A673 (cell line): ENCODE results near the gene HHLA2.

ENCODE experiments used
- EZH2 ChIP-seq: fragments of 200-600 bp; sonication (generic); IDR thresholded peaks from 2 replicates; pipeline ENCODE4 v1.6.1; 2017; ENCODE audit warnings: borderline replicate concordance, low read depth, mild to moderate bottlenecking, mixed read lengths, antibody characterized with exemption, low read length; ENCODE audit not compliant: poor library complexity, severe bottlenecking
- TF ChIP-seq, protein P1 (sequence below): fragments of 300-800, 200-600 bp; sonication (generic); conservative IDR thresholded peaks from 2 replicates; pipeline ENCODE4 v1.5.1; 2017; ENCODE audit warnings: low read depth, mild to moderate bottlenecking, antibody characterized with exemption, low read length, moderate library complexity, mixed read lengths

DNA sequence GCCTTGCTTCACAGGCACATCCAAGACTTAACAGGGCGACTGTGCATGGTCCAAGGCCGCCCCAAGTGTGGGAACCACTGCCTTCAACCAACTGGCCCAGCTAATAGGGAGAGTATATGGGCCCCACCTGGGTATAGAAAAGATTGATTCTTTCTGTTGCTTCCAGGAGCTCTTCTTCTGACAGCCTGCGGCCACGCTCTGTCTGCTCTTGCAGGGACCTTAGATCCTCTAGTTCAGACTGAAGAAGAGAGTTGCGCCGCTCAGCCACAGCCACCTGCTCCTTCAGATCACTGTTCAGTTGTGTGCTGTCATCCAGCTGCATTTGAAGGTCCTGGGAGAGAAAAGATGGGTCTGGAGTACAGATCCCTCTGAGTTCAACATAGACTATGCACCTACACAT, 102.2 kb downstream of the HHLA2 start:
- TF ChIP-seq, protein P1, sequence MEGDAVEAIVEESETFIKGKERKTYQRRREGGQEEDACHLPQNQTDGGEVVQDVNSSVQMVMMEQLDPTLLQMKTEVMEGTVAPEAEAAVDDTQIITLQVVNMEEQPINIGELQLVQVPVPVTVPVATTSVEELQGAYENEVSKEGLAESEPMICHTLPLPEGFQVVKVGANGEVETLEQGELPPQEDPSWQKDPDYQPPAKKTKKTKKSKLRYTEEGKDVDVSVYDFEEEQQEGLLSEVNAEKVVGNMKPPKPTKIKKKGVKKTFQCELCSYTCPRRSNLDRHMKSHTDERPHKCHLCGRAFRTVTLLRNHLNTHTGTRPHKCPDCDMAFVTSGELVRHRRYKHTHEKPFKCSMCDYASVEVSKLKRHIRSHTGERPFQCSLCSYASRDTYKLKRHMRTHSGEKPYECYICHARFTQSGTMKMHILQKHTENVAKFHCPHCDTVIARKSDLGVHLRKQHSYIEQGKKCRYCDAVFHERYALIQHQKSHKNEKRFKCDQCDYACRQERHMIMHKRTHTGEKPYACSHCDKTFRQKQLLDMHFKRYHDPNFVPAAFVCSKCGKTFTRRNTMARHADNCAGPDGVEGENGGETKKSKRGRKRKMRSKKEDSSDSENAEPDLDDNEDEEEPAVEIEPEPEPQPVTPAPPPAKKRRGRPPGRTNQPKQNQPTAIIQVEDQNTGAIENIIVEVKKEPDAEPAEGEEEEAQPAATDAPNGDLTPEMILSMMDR = no peak
- no peak for TF ChIP-seq EZH2
